ENCODE measurements around the gene IL2RA. TPM values are rescaled to one million over a fixed set of nuclear protein-coding genes. Genes with fewer than 3 reads are reported as not detected.
"Not testable (repeated sequence)": the region's sequence is repeated elsewhere in the genome, so short reads cannot be mapped to it uniquely, and the experiment has no call there.

Gene IL2RA
- total RNA-seq, 2 donors from 2014 or later: 0.61 to 1.8 TPM

- intact Hi-C loops (cut with DNase I, micrococcal nuclease): no loop called here
- ATAC-seq: no peak
- DNase-seq: no peak
Measured at GRCh38 chr10:6046773-6047611, 15.2 kb downstream of the IL2RA start.

- DNase-seq (no peak), ATAC-seq (no peak)
- intact Hi-C loops (cut with DNase I, micrococcal nuclease): no loop called here
Measured at GRCh38 chr10:6045878-6046772, 16.0 kb downstream of the IL2RA start.

DNA sequence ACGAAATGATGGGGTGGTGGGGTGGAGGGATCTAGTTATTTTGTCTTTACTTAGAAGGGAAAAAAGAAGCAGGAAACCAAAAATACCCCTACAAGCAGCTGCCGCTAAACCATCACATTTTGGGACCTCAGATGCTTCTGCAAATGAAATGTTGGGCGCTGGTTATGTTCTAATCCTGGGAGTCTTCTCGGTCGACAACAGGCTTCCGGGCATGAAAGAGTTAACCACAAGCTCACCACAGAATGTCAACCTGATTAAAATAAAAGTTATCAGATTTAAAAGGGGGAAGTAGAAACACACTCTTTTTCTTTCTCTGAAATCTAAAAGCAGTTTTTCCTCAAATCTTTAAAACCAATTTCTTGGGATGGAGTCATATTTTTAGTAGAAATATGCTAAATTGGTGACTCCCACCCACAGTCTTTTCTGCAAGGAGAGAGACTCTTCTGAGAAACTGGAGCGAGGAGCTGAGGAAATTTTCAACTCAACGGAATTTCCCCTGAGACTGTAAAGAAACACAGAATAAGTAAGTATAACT, 16.8 kb downstream of the IL2RA start:
- no peak for ATAC-seq

GRCh38 chr10:6044751-6045313, 17.3 kb downstream of the IL2RA start:
- DNase-seq (no peak), ATAC-seq (no peak)
- intact Hi-C loops (cut with DNase I, micrococcal nuclease): no loop called here

More for the DNA sequence above, 16.8 kb downstream of the IL2RA start:
- no peak for DNase-seq
- intact Hi-C loops (cut with DNase I, micrococcal nuclease): no loop called here

GRCh38 chr10:6044060-6044459, 18.1 kb downstream of the IL2RA start:
- intact Hi-C loops (cut with DNase I, micrococcal nuclease): no loop called here
- ATAC-seq: no peak

GRCh38 chr10:6043377-6043776, 18.8 kb downstream of the IL2RA start:
- DNase-seq; ATAC-seq; intact Hi-C loops (cut with DNase I, micrococcal nuclease): not testable (repeated sequence)

More at GRCh38 chr10:6044060-6044459, 18.1 kb downstream of the IL2RA start:
- no peak for DNase-seq

GRCh38 chr10:6040205-6040604, 22.0 kb downstream of the IL2RA start:
- ATAC-seq (no peak), DNase-seq (no peak)
- intact Hi-C loops (cut with DNase I, micrococcal nuclease): no loop called here

DNA sequence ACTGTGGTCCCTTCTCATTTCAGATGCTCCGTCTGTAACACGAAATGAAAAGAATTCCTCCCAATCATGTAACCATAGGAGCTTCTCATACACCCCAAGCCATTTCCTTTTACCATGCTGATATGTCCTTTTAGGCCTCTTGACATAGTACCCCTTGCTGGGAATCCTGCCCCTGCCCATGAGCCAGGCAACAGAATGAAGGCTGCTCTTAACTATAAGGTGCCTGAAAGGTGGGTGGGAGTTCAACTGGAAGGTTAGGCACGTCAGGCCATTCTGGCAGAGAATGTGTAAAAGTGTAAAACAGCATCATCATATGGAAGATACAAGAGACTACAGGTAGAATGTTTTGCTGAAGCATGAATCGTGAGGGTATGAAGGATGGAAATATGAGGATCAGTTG, 22.5 kb downstream of the IL2RA start:
- no peak for ATAC-seq
- intact Hi-C loops (cut with DNase I, micrococcal nuclease): no loop called here
- DNase-seq: no peak

DNA sequence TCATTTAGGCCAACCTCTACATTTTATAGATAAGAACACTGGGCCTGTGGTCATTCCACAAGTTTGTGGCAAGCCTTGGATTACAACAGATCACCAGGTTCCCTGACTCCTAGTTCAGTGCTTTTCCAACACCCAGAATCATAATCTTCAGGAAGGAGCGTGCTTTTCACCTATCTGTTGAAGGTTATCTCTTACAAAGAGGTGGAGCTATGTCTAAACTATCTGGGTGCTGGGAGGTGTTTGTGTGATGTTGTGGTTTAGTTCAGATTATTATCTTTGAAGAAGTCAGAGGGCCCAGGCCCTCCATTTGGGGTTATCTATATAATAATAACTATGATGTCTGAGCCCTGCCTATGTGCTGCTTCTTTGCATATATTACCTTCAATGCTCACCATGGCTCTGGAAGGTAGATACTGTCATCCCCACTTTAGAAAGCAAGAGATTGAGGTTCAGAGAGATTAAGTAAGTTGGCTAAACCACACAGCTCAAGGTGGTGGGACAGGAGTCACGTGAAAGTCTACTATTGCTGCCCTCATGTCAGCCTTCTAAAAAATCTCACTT, 24.0 kb downstream of the IL2RA start:
- DNase-seq (no peak), ATAC-seq (no peak)
- intact Hi-C loops (cut with DNase I, micrococcal nuclease): no loop called here

DNA sequence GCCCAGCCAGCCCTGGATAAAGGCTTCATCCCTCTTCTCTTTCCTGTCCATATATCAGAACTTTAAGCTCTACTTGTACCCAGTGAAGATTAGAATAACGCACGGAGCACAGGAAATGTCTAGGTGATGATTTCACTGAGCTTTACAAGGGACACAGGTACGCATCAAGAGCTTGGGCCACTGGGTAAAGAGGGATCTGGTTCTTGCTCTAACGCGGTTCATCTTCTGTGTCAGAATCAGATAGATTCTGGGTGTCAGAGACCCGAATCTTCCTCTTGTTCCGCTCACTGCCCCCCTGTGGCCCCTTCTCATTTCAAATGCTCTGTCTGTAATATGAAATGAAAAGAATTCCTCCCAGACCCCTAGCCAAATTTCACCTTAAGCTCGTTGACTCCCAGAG, 24.7 kb downstream of the IL2RA start:
- no peak for DNase-seq
- no peak for ATAC-seq
- intact Hi-C loops (cut with DNase I, micrococcal nuclease): no loop called here

DNA sequence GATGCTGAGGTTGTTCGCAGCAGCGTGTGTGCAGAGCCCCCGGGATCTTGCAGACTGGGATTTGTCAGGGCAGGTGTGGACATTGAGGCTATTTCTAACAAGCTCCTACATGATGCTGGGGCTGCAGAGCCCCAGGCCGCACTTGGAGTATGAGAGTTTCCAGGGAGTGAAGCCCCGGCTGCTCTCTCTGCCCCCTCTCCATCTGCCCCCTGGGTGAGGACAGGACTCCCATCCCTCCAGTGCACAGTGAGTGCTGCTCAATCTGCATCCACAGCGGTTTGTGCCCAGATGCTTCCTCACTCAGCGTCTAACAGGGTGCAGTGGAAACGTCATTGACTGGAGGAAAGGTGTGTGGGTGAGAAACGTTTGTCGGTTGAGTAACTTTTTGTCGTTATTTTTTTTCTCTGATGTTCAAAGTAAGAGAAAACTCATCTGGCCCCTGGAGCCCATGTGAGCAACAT, 25.3 kb downstream of the IL2RA start:
- intact Hi-C loops (cut with DNase I, micrococcal nuclease): no loop called here
- DNase-seq: no peak
- no peak for ATAC-seq

GRCh38 chr10:6035931-6036575, 26.1 kb downstream of the IL2RA start:
- no peak for DNase-seq
- intact Hi-C loops (cut with DNase I, micrococcal nuclease): no loop called here
- no peak for ATAC-seq

DNA sequence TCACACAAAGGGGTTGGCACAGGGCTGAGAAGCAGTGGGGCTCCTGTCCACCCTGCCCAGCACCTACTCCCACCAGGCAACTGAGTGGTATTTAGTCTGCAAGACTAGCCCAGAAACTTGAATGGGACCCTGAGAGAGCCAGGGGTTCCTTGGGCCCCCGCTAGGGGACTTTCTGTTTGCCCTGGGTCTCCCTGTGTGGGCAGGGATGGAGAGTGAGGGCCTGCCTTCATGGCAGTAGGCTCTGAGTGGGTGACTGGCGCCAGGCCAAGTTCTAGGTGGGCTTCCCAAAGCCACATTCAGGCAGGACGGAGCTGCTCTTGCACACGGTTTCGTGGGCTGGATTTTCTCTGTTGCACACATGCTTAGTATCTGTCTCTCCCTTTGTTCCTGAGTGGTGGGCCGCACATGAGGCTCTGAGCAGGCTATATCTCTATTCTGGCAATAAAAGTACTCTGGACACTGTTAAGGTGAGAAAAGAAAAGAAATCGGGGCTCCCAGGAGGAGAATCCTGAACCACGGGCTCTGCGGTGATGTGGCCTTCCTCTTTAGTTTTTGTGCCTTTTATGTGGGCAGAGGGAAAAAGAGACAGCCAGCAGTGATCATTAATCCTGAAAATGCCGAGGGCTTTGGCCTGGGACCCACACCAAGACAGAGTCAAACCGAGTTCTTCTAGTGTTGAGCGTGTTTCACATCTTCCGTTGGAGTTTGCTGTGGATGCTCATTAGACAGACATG, 26.9 kb downstream of the IL2RA start:
- intact Hi-C loops (cut with DNase I, micrococcal nuclease): no loop called here
- DNase-seq (no peak), ATAC-seq (no peak)

DNA sequence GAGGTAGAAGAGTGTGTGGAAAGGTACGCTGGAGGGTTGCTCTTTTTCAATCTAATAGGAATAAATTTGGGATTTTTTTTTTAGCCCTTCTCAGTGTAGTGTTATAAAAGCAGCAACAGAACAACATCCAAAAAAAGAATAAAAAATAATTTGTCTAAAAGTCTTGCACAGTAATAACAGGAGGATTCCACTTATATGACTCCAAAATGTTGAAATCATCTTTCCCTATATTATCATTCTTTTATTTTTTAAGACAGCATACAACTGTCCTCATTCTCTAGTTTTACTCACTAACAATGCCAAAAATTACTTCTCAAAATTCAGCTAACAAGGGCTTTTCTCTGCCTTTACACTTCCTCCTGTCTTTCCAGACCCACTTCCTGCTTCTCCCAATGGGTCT, 27.8 kb downstream of the IL2RA start:
- DNase-seq (no peak), ATAC-seq (no peak)

DNA sequence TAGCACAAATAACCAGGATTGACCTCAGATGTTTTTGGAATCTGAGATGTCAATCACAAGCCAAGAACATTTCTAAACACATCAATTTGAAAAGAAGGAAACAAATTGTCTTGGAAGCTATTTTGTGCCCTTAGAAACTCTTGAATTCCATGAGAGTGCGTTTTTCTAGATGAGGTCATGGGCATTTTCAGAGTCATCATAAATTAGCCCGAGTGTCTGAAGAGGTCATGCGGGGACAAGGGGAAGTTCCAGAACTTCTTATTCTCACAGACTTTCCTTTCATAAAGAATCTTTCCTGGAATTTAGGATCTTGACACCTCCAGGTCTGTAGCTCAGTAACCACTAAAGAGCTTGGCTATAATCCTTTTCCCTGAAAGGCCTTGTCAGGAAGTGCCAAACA, 28.2 kb downstream of the IL2RA start:
- ATAC-seq (no peak), DNase-seq (no peak)
- intact Hi-C loops (cut with DNase I, micrococcal nuclease): no loop called here

More for the DNA sequence above, 27.8 kb downstream of the IL2RA start:
- intact Hi-C loops (cut with DNase I, micrococcal nuclease): no loop called here

DNA sequence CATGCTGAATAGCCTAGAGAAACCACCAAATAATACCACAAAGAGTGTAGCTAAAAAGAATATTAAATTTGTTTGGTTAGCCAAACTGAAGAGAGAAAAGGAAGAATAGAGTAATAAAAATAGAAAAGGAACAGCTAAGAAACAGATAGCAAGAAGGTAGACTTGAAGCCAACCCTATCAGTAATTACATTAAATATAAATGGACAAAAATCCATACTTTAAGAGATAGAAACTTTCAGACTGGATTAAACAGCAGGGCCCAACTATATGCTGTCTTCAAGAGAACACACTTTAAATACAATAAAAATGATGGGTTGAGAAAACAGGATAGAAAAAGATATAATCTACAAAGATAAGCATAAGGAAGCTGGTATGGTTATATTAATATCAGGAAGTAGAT, 31.2 kb downstream of the IL2RA start:
- no peak for ATAC-seq
- DNase-seq: no peak
- intact Hi-C loops (cut with DNase I, micrococcal nuclease): no loop called here

DNA sequence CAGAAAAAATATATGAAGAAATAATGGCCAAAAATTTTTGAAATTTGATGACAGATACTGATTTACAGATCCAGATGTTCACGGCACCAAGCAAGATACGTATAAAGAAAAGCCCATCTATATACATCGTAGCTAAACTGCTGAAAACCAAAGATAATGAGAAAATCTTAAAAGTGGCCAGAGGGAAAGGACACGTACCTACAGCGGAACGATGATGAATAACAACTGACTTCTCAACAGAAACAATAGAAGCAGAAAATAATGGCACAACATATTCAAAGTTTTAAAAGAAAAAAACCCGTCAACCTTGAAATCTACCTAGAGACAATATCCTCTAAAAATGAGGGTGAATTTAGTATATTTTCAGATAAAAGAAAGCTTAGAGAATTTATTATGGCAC, 31.9 kb downstream of the IL2RA start:
- intact Hi-C loops (cut with DNase I, micrococcal nuclease): no loop called here
- DNase-seq (no peak), ATAC-seq (no peak)

- DNase-seq: no peak
- intact Hi-C loops (cut with DNase I, micrococcal nuclease): no loop called here
Measured at GRCh38 chr10:6027929-6028328, 34.2 kb downstream of the IL2RA start.

More at GRCh38 chr10:6027929-6028328, 34.2 kb downstream of the IL2RA start:
- no peak for ATAC-seq
